C4-2B (cell line): ENCODE measurements around the gene TOMM20.

Source experiments
- CTCF ChIP-seq: fragments of 450-650 bp; conservative IDR thresholded peaks from 2 replicates; pipeline ENCODE4 v1.5.1; 2017; ENCODE audit warnings: mild to moderate bottlenecking
- ZFX ChIP-seq: fragments of 450-650 bp; IDR thresholded peaks from 2 replicates; pipeline ENCODE4 v1.6.1; 2017

- TF ChIP-seq CTCF: no peak
- no peak for TF ChIP-seq ZFX
These were observed 53.4 kb downstream of the TOMM20 start for GRCh38 chr1:235075048-235075776.
